NCI-H2196 (cell line): ENCODE measurements around the gene VTI1A.
A peak's percentile ranks its signal among the peaks of the same experiment; 100 is the strongest.
"Not testable (repeated sequence)": the region's sequence is repeated elsewhere in the genome, so short reads cannot be mapped to it uniquely, and the experiment has no call there.

Experiments
- DNase-seq: peaks from one replicate; lab custom pipeline; 2025; ENCODE audit not compliant: unreplicated experiment; lab: John Stamatoyannopoulos, UW

VTI1A gene

DNA sequence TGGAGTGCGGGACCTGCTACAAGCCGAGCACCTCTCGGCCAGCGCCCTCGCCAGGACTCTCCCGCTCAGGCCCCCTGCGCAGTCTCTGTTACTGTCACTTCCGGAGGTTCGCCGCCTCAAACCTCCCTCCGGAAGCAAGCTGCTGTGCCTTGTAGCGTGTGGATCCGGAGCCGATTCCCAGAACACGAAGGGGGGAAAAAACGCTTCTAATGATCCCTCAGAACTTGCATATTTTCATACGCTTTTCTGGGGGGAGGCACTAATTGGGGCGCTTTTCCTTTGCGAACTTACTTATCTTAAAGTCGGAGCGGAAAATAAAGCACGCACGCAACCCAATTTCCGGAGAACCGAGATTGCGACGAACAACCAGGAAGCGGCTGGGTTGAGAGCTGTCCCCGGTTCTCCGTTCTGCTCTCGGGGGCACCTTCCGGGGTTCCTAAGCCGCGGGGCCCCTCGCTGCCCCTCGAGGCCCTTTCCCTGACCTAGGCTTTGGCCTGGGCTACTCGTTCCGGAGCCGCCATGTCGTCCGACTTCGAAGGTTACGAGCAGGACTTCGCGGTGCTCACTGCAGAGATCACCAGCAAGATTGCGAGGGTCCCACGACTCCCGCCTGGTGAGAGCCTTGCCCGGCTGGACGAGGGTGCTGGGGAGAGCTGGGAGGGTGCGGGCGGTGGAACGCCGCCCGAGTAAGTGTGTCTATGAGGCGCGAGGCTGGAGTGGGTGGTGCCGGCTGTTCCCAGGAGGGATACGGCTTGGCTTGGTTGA, at the start of gene VTI1A, which contains the start of gene ZDHHC6:
VTI1A (plus strand) TSS at position 361 of the 765 bp plus-strand sequence; CDS start at position 520, 159 bp downstream.
ZDHHC6 (minus strand) TSS at position 60 of the 765 bp plus-strand sequence. CDS start 1,478 bp downstream, outside the sequence.
- DNase-seq: peak; percentile 60

GRCh38 chr10:112397592-112397991, 49.4 kb upstream of the VTI1A start:
- DNase-seq: no peak

DNA sequence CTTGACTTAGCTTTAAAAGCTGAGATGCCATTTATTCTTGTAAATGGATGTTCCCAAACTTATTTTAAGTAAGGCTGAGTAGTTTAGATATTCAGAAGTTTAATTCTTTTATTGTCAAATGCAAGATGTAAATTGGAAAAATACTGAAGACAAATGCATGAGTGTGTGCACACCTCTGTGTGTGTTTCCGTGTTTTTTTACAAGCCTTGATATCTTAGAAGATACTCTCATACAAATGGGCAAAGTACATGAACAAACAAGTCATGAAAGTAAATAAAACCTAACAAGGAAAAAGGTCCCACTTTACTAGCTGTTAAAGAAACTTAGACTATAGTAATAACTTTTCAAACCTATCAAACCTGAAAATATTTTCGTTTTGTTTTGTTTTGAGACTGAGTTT, 44.1 kb upstream of the VTI1A start:
- DNase-seq: no peak

DNA sequence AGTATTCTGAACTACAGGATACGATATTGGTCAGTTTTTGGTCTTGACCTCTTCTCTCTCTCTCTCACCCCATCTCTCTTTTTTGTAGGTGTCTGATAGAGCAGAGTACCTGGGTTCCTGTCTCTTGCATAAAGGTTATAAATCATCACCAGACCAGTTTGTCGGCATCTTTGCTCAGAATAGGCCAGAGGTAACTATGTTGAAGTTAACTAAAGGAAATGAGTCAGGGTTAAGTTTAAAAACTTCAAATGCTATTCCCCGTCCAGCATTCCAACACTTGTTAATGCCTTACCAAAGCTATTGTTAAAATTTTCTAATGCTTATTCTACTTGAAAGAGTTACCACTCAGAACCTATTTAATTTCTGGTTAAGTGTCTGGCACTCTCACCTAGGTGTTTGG, 42.4 kb upstream of the VTI1A start:
- DNase-seq: no peak

DNA sequence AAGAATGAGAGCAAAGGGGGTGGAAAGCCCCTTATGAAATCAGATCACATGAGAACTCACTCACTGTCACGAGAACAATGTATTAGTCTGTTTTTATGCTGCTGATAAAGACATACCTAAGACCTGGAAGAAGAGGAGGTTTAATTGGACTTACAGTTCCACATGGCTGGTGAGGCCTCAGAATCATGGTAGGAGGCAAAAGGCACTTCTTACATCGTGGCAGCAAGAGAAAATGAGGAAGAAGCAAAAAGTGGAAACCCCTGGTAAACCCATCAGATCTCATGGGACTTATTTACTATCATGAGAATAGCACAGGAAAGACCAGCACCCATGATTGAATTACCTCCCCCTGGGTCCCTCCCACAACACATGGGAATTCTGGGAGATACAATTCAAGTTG, 40.2 kb upstream of the VTI1A start:
- not testable (repeated sequence) for DNase-seq

DNA sequence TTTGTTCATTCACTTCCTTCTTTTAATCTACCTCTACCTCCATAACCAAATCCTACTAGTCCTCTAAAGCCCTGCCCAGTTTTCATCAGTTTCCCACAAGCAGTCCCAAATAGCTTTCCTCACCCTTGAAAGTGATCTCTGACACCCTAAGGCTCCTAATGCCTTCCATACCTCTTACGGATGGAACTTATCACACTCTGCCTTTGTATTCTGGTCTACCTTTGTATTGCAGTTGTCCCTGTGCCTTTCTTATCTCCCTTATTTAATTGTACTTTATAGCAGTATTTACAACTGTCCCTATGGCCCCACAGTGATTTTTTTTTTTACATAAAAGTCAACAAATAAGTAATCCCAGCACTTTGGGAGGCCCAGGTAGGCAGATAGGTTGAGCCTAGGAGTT, 39.3 kb upstream of the VTI1A start:
- no peak for DNase-seq

DNA sequence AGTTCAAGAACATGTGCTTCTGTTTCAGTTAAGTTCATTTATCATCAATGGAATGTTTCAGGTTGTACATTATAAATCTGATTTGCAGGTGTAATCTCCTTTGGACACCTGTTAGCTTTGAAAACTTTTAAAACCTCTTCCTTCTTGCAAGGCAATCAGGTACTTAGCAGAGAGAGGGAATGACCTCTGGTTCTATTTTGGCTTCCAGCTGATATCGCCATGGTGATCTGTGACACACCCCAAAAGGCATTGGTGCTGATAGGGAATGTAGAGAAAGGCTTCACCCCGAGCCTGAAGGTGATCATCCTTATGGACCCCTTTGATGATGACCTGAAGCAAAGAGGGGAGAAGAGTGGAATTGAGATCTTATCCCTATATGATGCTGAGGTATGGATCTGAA, 37.7 kb upstream of the VTI1A start:
- no peak for DNase-seq

DNA sequence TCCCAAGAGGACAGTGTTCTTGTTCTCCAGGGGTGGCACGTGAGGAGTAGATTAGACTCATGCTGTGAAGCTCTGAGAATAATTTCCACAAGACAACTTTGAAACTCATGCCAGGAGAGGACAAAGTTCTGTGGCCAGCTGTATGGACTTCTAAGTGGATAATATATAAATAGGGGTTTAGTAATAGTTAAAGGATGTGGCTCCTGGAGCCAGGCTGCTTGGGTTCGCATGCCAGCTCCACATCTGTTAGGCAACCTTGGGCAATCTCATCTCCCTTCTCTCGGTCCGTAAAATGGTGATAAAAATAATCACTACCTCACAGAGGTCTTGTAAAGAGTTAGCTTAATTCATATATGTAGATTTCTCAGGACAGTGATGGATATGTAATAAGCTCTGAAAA, 37.3 kb upstream of the VTI1A start:
- no peak for DNase-seq

GRCh38 chr10:112412696-112413095, 34.3 kb upstream of the VTI1A start:
- DNase-seq: no peak

DNA sequence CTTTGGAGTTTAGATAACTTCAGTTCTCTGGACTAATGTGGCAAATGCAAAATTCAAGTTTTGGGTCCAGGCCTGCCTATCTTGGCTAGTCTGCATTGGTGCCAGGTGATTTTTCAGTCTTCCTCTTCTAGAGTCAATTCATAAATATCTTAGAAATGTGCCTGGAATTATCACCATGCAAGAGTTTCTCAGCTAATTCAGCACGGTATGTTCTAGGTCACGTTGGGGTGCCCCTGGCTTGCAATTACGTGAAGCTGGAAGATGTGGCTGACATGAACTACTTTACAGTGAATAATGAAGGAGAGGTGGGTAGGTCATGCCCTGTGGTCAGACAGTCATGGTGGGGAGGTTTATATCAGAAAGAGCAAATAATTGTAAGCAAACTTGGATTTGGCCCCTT, 25.3 kb upstream of the VTI1A start:
- DNase-seq: no peak

DNA sequence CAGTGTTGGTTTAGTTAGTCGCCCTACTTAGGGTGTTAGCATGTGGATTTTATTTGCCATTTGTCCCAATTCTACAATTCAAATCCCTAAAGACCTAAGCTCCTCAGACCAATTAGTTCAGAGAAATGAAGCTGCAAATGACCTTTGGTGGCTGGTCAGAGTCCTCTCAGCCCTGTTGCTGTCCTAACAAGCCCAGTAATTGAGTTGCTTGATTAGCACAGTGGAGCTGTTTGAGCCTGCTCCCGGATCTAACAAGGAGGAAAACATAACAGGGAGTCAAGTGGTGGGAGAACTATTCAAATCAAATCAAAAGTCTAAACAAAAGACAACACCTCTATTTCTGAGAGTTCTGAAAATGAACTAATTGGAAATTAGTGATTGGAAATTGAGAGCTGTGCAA, 22.4 kb upstream of the VTI1A start:
- no peak for DNase-seq

DNA sequence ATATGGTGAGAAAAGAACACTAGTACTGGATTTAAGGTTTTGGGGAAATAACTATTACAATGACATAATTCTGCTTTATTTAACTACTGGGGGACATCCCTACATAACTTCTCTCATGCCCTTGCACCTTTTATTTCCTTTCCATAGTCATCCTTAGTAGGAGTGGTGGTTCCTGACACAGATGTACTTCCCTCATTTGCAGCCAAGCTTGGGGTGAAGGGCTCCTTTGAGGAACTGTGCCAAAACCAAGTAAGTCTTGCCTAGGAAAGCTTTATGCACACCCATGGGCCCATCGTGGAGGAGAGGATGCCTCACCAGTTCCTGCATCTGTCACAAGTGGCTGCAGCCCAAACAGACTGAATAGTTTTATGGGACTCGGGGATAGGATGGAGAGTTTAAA, 20.9 kb upstream of the VTI1A start:
- DNase-seq: no peak

- no peak for DNase-seq
Observed at GRCh38 chr10:112429147-112429546, 17.9 kb upstream of the VTI1A start.

DNA sequence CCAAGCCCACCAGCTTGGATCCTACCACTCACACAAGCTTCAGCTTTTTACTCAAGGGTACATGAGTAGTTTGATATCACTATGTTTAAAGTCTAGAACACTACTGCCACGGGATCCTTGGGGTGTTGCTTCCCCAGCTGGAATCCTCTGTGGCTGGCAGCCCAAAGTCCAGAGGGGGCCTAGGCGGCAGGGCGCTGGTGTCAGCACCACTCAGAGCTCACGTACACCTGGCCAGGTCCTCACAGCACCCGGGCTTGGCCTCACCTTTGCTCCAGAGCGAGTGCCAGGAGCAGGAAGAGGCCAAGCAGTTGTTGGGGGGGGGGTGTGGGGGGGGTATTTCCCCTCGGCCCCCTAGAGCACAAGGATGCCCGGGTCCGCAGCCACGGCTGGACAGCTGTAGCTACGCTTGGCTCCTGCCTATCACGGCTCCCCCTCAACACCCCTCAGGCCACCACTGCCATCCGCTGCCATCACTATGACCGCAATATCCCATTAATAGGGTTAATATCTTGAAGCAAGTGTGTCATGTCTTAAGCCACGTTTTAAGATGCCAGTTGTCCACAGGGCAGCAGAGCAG, 17.3 kb upstream of the VTI1A start:
- no peak for DNase-seq

DNA sequence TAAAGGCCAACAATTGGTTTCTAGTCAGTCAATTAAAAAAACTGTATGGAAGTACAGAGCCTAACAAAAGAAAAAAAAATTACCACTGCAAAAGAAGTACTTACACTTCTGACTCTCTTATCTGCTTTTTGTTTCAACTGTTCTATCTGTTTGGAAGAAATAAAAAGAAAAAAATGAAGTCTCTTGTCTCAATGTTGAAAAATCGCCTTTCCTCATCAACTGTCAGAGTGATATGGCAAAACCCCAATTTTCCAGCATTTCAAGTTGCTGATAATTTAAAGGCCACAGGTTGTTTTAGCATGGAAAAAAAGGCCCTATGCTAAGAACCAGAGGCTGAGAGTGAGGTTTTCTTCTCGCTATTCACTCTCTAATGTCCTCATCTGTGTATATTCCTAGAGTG, 13.9 kb upstream of the VTI1A start:
- DNase-seq: no peak

DNA sequence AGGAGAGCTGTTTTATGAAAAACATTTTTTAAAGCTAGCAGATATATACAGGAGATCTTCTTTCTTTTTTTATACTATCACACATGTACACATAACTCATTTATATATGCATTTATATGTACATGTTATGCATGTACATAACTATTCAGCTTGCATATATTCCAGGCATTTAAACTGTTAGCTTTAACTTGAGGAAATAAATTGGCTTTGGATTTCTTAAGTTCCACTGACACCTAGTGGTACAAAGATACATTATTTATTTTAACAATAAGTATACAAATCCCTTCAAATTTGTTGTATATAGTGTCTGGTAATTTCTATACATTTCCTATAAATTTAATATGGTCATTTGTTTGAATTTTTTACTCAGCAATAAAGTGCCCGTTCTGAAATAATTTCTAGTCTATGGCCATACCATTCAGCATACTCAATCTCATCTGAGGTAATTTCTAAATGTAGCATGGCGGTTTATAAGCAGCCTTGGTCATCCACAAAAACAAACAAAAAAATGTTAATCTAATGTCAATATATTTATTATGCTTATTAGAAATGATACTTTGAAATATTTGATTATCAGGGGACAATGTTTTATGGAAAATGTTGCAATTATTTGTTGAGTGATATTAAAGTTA, 11.9 kb upstream of the VTI1A start:
- peak; percentile 3 for DNase-seq

GRCh38 chr10:112438356-112438755, 8.7 kb upstream of the VTI1A start:
- no peak for DNase-seq

- DNase-seq: no peak
Observed at GRCh38 chr10:112441520-112441919, 5.5 kb upstream of the VTI1A start.

DNA sequence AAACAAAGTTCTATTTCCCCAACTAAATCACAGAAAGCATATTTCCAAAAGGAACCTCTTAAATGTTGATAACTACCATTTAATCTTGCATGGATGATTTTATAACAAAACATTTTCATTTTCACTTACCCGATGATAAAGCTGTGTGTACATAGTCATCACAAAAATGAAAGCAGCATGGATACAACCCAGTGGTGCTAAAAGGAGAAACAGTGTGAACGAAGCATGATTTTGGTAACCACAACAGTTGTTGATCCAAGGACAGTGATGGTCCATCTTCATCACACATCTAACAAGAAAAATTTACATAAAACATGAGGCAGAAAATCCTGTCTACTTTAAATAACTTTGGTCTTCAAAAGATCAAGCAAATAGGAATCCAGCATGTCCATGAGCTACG, 5.0 kb upstream of the VTI1A start:
- no peak for DNase-seq

GRCh38 chr10:112446055-112446854, 760 bp upstream of the VTI1A start:
- DNase-seq: no peak

DNA sequence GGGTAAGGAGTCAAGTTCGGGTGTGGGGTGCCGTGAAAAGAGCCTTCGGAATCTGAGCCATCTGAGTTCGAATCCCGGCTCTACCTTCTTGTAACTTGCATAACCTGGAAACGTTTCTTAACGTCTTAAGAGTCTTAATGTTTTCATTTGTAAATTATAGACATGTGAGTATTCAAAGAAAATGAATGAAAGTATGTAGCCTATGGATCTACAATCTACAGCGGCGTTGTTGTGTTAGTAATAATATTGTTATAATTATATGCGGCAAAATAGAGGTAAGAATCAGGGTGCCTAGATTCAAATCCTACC, 559 bp downstream of the VTI1A start:
- DNase-seq: no peak

DNA sequence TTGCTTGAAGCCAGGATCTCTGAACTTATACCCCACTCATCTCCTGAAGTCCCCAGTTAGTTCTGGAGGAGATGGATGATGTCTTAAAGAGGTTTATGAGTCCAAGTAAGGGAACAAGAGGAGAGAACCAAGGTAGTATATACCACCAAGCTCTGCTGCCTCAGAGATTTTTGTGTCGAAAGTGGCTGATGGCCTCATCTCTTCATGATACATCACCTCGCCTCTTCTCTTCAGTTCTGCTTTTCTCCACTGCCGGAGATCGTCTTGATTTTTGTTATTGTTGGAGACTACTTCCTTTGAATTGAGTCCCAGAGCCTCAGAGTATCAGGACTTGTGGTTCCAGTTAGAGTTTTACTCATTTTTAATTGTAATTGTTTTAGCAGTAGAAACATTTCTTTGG, 1.9 kb downstream of the VTI1A start:
- no peak for DNase-seq
